Smooth muscle cell (in vitro differentiated cells): ENCODE measurements around the gene KLF14. TPM values are rescaled to one million over a fixed set of nuclear protein-coding genes. Genes with fewer than 3 reads are reported as not detected.
"Not testable (repeated sequence)": the region's sequence is repeated elsewhere in the genome, so short reads cannot be mapped to it uniquely, and the experiment has no call there.

Experiments
- DNase-seq: peaks from one replicate; lab custom pipeline; 2025; ENCODE audit not compliant: unreplicated experiment; lab: John Stamatoyannopoulos, UW
- H2AFZ ChIP-seq: fragments of 200-600 bp; sonication (generic); 2 replicates; pipeline ENCODE4 v1.6.0; 2016; ENCODE audit warnings: antibody characterized with exemption, low read depth, mild to moderate bottlenecking
- H3F3A ChIP-seq: fragments of 200-600 bp; sonication (generic); 2 replicates; pipeline ENCODE4 v1.6.0; 2017; ENCODE audit warnings: antibody characterized with exemption, low read depth
- H3K27ac ChIP-seq: fragments of 200-600 bp; sonication (generic); 2 replicates; pipeline ENCODE4 v1.5.1; 2016; ENCODE audit warnings: low read depth, mild to moderate bottlenecking
- H3K27me3 ChIP-seq: fragments of 200-600 bp; sonication (generic); 2 replicates; pipeline ENCODE4 v1.6.1; 2016; ENCODE audit warnings: low read depth, mild to moderate bottlenecking
- H3K36me3 ChIP-seq: fragments of 200-600 bp; sonication (generic); 2 replicates; pipeline ENCODE4 v1.5.1; 2016; ENCODE audit warnings: low read depth
- H3K4me1 ChIP-seq: fragments of 200-600 bp; sonication (generic); 2 replicates; pipeline ENCODE4 v1.5.1; 2016; ENCODE audit warnings: low read depth
- H3K4me2 ChIP-seq: fragments of 200-600 bp; sonication (generic); 2 replicates; pipeline ENCODE4 v1.6.0; 2016; ENCODE audit warnings: mild to moderate bottlenecking
- H3K4me3 ChIP-seq: fragments of 200-600 bp; sonication (generic); 2 replicates; pipeline ENCODE4 v1.5.1; 2016; ENCODE audit warnings: mild to moderate bottlenecking
- H3K79me2 ChIP-seq: fragments of 200-600 bp; sonication (generic); 2 replicates; pipeline ENCODE4 v1.6.0; 2016; ENCODE audit warnings: low read depth, mild to moderate bottlenecking
- H3K9ac ChIP-seq: fragments of 200-600 bp; sonication (generic); 2 replicates; pipeline ENCODE4 v1.6.0; 2016; ENCODE audit warnings: low read depth
- H3K9me3 ChIP-seq: fragments of 200-600 bp; sonication (generic); replicated peaks from 2 replicates; pipeline ENCODE4 v1.5.1; 2016; ENCODE audit warnings: low read depth
- H4K20me1 ChIP-seq: fragments of 200-600 bp; sonication (generic); 2 replicates; pipeline ENCODE4 v1.6.0; 2016; ENCODE audit warnings: low read depth
- WGBS: methylation state at CpG from one replicate; pipeline ENCODE4 v1.1.7; 2016; ENCODE audit warnings: low lambda C conversion rate; 5-methylcytosine and 5-hydroxymethylcytosine counted together
- polyA plus RNA-seq: library from polyadenylated mRNA; unstranded; fragments of >200 nt; fragmentation: Nextera tagmentation; extraction: Ambion mirVana; gene quantifications from 2 replicates; pipeline ENCODE4 v1.2.1, GENCODE V29; 2016
- total RNA-seq: library from RNA; depleted of rRNA; stranded (reverse); fragments of >200 nt; gene quantifications from 2 replicates; pipeline ENCODE4 v1.2.3, GENCODE V29; 2014
- TF ChIP-seq, protein P1 (sequence below): fragments of 200-600 bp; sonication (generic); IDR thresholded peaks from 2 replicates; pipeline ENCODE4 v1.5.1; 2017; ENCODE audit warnings: borderline replicate concordance, mild to moderate bottlenecking, antibody characterized with exemption; ENCODE audit not compliant: insufficient read depth, poor library complexity, severe bottlenecking

Gene KLF14
- total and polyA plus RNA-seq, 2 experiments from 2014 or later = not detected

GRCh38 chr7:130768854-130769253 is 34.8 kb upstream of the KLF14 start:
- Histone ChIP-seq H2AFZ (no peak overlapping the region), H3K27ac (no peak overlapping the region), H3K4me3 (no peak overlapping the region), H3K9me3 (no peaks in the 10 kb centered on the region), H3K4me1 (no peaks in the 10 kb centered on the region), H3K36me3 (no peaks in the 10 kb centered on the region), H3K79me2 (no peaks in the 10 kb centered on the region), H3K27me3 (no peaks in the 10 kb centered on the region), H4K20me1 (no peaks in the 10 kb centered on the region), H3K9ac (no peak overlapping the region), H3F3A (no peaks in the 10 kb centered on the region), H3K4me2 (no peak overlapping the region)
- no peak for DNase-seq
- TF ChIP-seq, protein P1, sequence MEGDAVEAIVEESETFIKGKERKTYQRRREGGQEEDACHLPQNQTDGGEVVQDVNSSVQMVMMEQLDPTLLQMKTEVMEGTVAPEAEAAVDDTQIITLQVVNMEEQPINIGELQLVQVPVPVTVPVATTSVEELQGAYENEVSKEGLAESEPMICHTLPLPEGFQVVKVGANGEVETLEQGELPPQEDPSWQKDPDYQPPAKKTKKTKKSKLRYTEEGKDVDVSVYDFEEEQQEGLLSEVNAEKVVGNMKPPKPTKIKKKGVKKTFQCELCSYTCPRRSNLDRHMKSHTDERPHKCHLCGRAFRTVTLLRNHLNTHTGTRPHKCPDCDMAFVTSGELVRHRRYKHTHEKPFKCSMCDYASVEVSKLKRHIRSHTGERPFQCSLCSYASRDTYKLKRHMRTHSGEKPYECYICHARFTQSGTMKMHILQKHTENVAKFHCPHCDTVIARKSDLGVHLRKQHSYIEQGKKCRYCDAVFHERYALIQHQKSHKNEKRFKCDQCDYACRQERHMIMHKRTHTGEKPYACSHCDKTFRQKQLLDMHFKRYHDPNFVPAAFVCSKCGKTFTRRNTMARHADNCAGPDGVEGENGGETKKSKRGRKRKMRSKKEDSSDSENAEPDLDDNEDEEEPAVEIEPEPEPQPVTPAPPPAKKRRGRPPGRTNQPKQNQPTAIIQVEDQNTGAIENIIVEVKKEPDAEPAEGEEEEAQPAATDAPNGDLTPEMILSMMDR = no peak
- WGBS = 85% methylated on average over 1 of the region's 1 CpG

- not testable (repeated sequence) for H3K9ac ChIP-seq, H3K27ac ChIP-seq, H3K4me3 ChIP-seq, H3F3A ChIP-seq, H3K4me1 ChIP-seq, H3K9me3 ChIP-seq, H4K20me1 ChIP-seq, H3K27me3 ChIP-seq, H3K4me2 ChIP-seq, H3K36me3 ChIP-seq, H3K79me2 ChIP-seq, H2AFZ ChIP-seq, DNase-seq
- WGBS = 74% methylated on average over 4 of the region's 4 CpGs
Observed at GRCh38 chr7:130764569-130764968, 30.6 kb upstream of the KLF14 start.

- Histone ChIP-seq H3K9ac (no peak overlapping the region), H2AFZ (no peak overlapping the region), H3F3A (no peaks in the 10 kb centered on the region), H3K27me3 (no peaks in the 10 kb centered on the region), H3K36me3 (no peaks in the 10 kb centered on the region), H3K79me2 (no peaks in the 10 kb centered on the region), H4K20me1 (no peaks in the 10 kb centered on the region), H3K4me3 (no peak overlapping the region), H3K4me2 (no peak overlapping the region), H3K9me3 (no peaks in the 10 kb centered on the region), H3K4me1 (no peaks in the 10 kb centered on the region), H3K27ac (no peak overlapping the region)
- WGBS = 0% methylated on average over 2 of the region's 2 CpGs
- no peak for DNase-seq
- TF ChIP-seq, protein P1 = peak; percentile 88
Observed at GRCh38 chr7:130758429-130759056, 24.5 kb upstream of the KLF14 start.

DNA sequence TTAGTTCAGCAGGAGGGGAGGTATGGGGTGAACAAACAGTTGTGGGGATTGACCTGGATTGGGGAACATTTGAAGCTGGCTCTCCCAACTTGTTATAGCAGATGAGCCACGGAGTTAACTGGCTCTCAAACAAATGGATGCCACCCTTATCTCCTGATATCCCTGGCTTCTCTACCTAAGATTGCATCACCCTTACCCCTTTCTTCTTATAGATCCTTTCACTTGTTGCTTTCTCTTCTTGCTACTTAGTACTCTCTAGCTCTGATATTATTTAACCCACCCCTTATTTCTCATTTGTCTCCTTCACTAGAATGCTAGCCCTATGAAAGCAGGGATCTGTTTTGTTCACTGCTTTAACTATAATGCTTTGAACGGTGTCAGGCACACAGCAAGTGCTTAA is 22.3 kb upstream of the KLF14 start:
- TF ChIP-seq, protein P1 = no peak
- no peak for DNase-seq
- Histone ChIP-seq H3K36me3 (no peaks in the 10 kb centered on the region), H3F3A (no peaks in the 10 kb centered on the region), H3K27me3 (peaks cover 19% of the 10 kb centered on the region), H3K4me2 (no peak overlapping the region), H3K4me1 (no peaks in the 10 kb centered on the region), H2AFZ (no peak overlapping the region), H4K20me1 (no peaks in the 10 kb centered on the region), H3K9ac (no peak overlapping the region), H3K79me2 (no peaks in the 10 kb centered on the region), H3K9me3 (no peaks in the 10 kb centered on the region), H3K27ac (no peak overlapping the region), H3K4me3 (no peak overlapping the region)
- 84% methylated on average over 2 of the region's 2 CpGs for WGBS
